K562 (cell line): Measurements from ENCODE around the gene CTTNBP2. TPM values are rescaled to one million over a fixed set of nuclear protein-coding genes. Genes with fewer than 3 reads are reported as not detected.

Experiments
- ATAC-seq: fragments of 200-7000 bp; cut with Tn5 transposase; 3 replicates; pipeline ENCODE4 v1.9.1; 2020; ENCODE audit warnings: moderate library complexity
- BruUV-seq: library from RNA; stranded (reverse); fragments of 400-500 nt; replicated peaks from 2 replicates; lab custom pipeline; 2021; lab: Mats Ljungman, UMichigan
- CTCF ChIA-PET: fragments of 300-600 bp; formaldehyde crosslinking; extraction: SDS; loops from one replicate; lab custom pipeline; 2021; ENCODE audit warnings: low intra/inter-chr PET ratio; lab: Yijun Ruan, JAX
- POLR2A ChIA-PET: fragments of 300-600, 350-650 bp; sonication (Branson Sonifier 250); formaldehyde crosslinking; extraction: SDS; loops from one replicate; lab custom pipeline; 2021; ENCODE audit warnings: antibody characterized with exemption, inconsistent platforms; lab: Yijun Ruan, JAX
- DNase-seq, 4 experiments: peaks; one replicate each; pipeline versions ENCODE4 v3.0.0 to v3.0.0-alpha.2; 2011 to 2018; ENCODE audit warnings: low spot score in 3 of 4, mixed read lengths in 3 of 4; ENCODE audit errors: extremely low read depth in 1 of 4
- FAIRE-seq: peaks from 2 replicates; lab custom pipeline; 2011; peaks lifted over from hg19 to GRCh38; lab: Jason Lieb, UNC
- H2AFZ ChIP-seq: 2 replicates; pipeline ENCODE4 v1.6.0; 2011; ENCODE audit warnings: low read depth, low read length, control low read depth, inconsistent platforms
- H3K27ac ChIP-seq: fragments of 200-600 bp; 3 replicates; pipeline ENCODE4 v1.8.0; 2011; ENCODE audit warnings: low read depth, mild to moderate bottlenecking, control low read depth, inconsistent platforms, low read length, moderate library complexity, mixed read lengths; ENCODE audit errors: extremely low read depth
- H3K27me3 ChIP-seq, 2 experiments: fragments of 300-600 bp in 1 of 2; 2 replicates in 1 of 2; 3 replicates in 1 of 2; pipeline versions ENCODE4 v1.6.0 to v1.8.0; 2011; ENCODE audit warnings: inconsistent platforms in 2 of 2, low read length in 2 of 2, mild to moderate bottlenecking in 1 of 2, mixed read lengths in 1 of 2, moderate library complexity in 1 of 2; ENCODE audit not compliant: control insufficient read depth in 2 of 2, insufficient read depth in 2 of 2
- H3K36me3 ChIP-seq: fragments of 300-600 bp; 3 replicates; pipeline ENCODE4 v1.8.0; 2011; ENCODE audit warnings: mild to moderate bottlenecking, low read length, inconsistent platforms; ENCODE audit not compliant: control insufficient read depth, insufficient read depth
- H3K4me1 ChIP-seq, 2 experiments: fragments of 200-600 bp in 1 of 2; replicated peaks in 1 of 2; 2 replicates in 1 of 2; 3 replicates in 1 of 2; pipeline versions ENCODE4 v1.5.1 to v1.8.0; 2011; ENCODE audit warnings: inconsistent platforms in 2 of 2, low read length in 2 of 2, mild to moderate bottlenecking in 1 of 2, mixed read lengths in 1 of 2, moderate library complexity in 1 of 2; ENCODE audit not compliant: control insufficient read depth in 2 of 2, insufficient read depth in 2 of 2
- H3K4me2 ChIP-seq: 2 replicates; pipeline ENCODE4 v1.6.1; 2011; ENCODE audit warnings: low read length, control low read depth, inconsistent platforms, mixed read lengths; ENCODE audit not compliant: insufficient read depth
- H3K4me3 ChIP-seq: fragments of 200-600 bp; sonication (generic), shearing (Covaris generic); 2 replicates; pipeline ENCODE4 v1.5.1; 2016; ENCODE audit warnings: control low read depth, inconsistent platforms
- H3K79me2 ChIP-seq: fragments of 200-600 bp; 3 replicates; pipeline ENCODE4 v1.8.0; 2011; ENCODE audit warnings: low read length, inconsistent platforms; ENCODE audit not compliant: control insufficient read depth, insufficient read depth
- H3K9ac ChIP-seq, 2 experiments: 2 replicates each; pipeline versions ENCODE4 v1.6.0 to v1.6.1; 2011; ENCODE audit warnings: low read depth in 2 of 2, low read length in 2 of 2, control low read depth in 1 of 2, inconsistent platforms in 1 of 2, mild to moderate bottlenecking in 1 of 2, mixed read lengths in 1 of 2; ENCODE audit not compliant: insufficient read depth in 1 of 2
- H3K9me1 ChIP-seq: one replicate; pipeline ENCODE4 v1.6.0; 2011; ENCODE audit warnings: inconsistent platforms, mild to moderate bottlenecking, low read length, moderate library complexity; ENCODE audit not compliant: control insufficient read depth, insufficient read depth
- H3K9me3 ChIP-seq: replicated peaks from 2 replicates; pipeline ENCODE4 v1.5.1; 2011; ENCODE audit warnings: low read depth, low read length, inconsistent platforms; ENCODE audit not compliant: control insufficient read depth, insufficient read depth
- H4K20me1 ChIP-seq: replicated peaks from 2 replicates; pipeline ENCODE4 v1.6.1; 2011; ENCODE audit warnings: low read length, inconsistent platforms, mixed read lengths; ENCODE audit not compliant: control insufficient read depth, insufficient read depth
- CBX2 ChIP-seq: fragments of 200-600 bp; sonication (generic); IDR thresholded peaks from one replicate; pipeline ENCODE4 v1.6.1; 2012; ENCODE audit warnings: mild to moderate bottlenecking, low read length, inconsistent platforms; ENCODE audit not compliant: insufficient read depth, poor library complexity, severe bottlenecking
- FOXJ2 ChIP-seq: fragments of 200-800 bp; sonication (Bioruptor generic); IDR thresholded peaks from 2 replicates; pipeline ENCODE4 v1.6.1; 2016; ENCODE audit warnings: missing genetic modification characterization, missing compliant biosample characterization
- MYC ChIP-seq, 2 experiments: fragments of 250-450 bp in 1 of 2; sonication (Bioruptor Pico) in 1 of 2; IDR thresholded peaks; 2 replicates each; pipeline versions ENCODE4 v1.5.1 to v1.6.1; 2012 to 2021; ENCODE audit warnings: low read depth in 2 of 2, borderline replicate concordance in 1 of 2, improper control_type of control experiment in 1 of 2, low read length in 1 of 2, mild to moderate bottlenecking in 1 of 2, moderate library complexity in 1 of 2
- RFX7 ChIP-seq: fragments of 250-450 bp; sonication (Bioruptor Pico); IDR thresholded peaks from 2 replicates; pipeline ENCODE4 v1.5.1; 2021; ENCODE audit warnings: mild to moderate bottlenecking
- SIX5 ChIP-seq, 2 experiments: IDR thresholded peaks; 2 replicates each; pipeline ENCODE4 v1.6.1; 2011; ENCODE audit warnings: low read length in 2 of 2, borderline replicate concordance in 1 of 2, low read depth in 1 of 2, mild to moderate bottlenecking in 1 of 2, moderate library complexity in 1 of 2; ENCODE audit not compliant: insufficient read depth in 1 of 2
- TEAD1 ChIP-seq, 2 experiments: fragments of 450-650 bp in 1 of 2; sonication (generic) in 1 of 2; formaldehyde crosslinking; IDR thresholded peaks; 2 replicates each; pipeline versions ENCODE4 v1.4.0 to v1.8.0; 2020 to 2022; ENCODE audit warnings: mild to moderate bottlenecking in 2 of 2, missing genetic modification reagents in 1 of 2
- ZBTB17 ChIP-seq: fragments of 450-650 bp; formaldehyde crosslinking; IDR thresholded peaks from 2 replicates; pipeline ENCODE4 v1.4.0; 2020; ENCODE audit warnings: mild to moderate bottlenecking
- WGBS: fragments of 100-300 bp; shearing (Covaris generic); methylation state at CpG from one replicate; pipeline ENCODE4 v1.1.6; 2016; ENCODE audit warnings: low coverage, mixed read lengths; ENCODE audit not compliant: insufficient coverage; ENCODE audit errors: missing lambda C conversion rate; 5-methylcytosine and 5-hydroxymethylcytosine counted together
- in situ Hi-C: fragments of 300-500 bp; cut with MboI; formaldehyde crosslinking; loops from 4 replicates; pipeline ENCODE4 v1.15.0; 2018; ENCODE audit warnings: inconsistent platforms, mixed read lengths
- intact Hi-C: fragments of 100-400 bp; cut with micrococcal nuclease; formaldehyde crosslinking; loops from 2 replicates; pipeline ENCODE4 v1.14.2; 2022
- polyA plus RNA-seq, 8 experiments: library from polyadenylated mRNA; depleted of rRNA in 4 of 8; stranded (reverse) in 5 of 8; unstranded in 3 of 8; fragments of >200 nt; fragmentation: Nextera tagmentation in 2 of 8; fragmentation: Illumina TruSeq in 1 of 8; extraction: Ambion mirVana in 2 of 8; extraction: Trizol in 1 of 8; gene quantifications; 2 replicates each; pipeline versions ENCODE4 v1.2.1 to v1.2.3, GENCODE V29; 2011 to 2014; ENCODE audit warnings: inconsistent platforms in 1 of 8, missing spikeins in 1 of 8
- total RNA-seq, 7 experiments: library from RNA; depleted of rRNA in 6 of 7; stranded (reverse); fragments of >200 nt in 6 of 7; fragmentation: Illumina TruSeq in 2 of 7; extraction: Trizol in 2 of 7; gene quantifications; 2 replicates each; pipeline versions ENCODE4 v1.2.1 to v1.2.3, GENCODE V29; 2011 to 2021; ENCODE audit warnings: low replicate concordance in 1 of 7
- TF ChIP-seq, protein P1 (sequence below): fragments of 200-800 bp; sonication (Bioruptor generic); IDR thresholded peaks from 2 replicates; pipeline ENCODE4 v1.6.1; 2016; ENCODE audit warnings: missing genetic modification characterization, missing compliant biosample characterization
- TF ChIP-seq, protein P2 (sequence below): fragments of 250-450 bp; sonication (Bioruptor Pico); IDR thresholded peaks from 2 replicates; pipeline ENCODE4 v1.9.0; 2021; ENCODE audit warnings: mild to moderate bottlenecking
- TF ChIP-seq, protein P3 (sequence below), 2 experiments: fragments of 450-650 bp; IDR thresholded peaks; 2 replicates each; pipeline ENCODE4 v1.6.1; 2018; ENCODE audit warnings: mild to moderate bottlenecking in 2 of 2, low read depth in 1 of 2; ENCODE audit not compliant: partially characterized antibody in 2 of 2

Gene CTTNBP2
- total and polyA plus RNA-seq, 9 of the 15 experiments (the other 6 are each of a cell fraction or from before 2014, with no cell fraction given), result 0.05 TPM; not detected in 8

DNA sequence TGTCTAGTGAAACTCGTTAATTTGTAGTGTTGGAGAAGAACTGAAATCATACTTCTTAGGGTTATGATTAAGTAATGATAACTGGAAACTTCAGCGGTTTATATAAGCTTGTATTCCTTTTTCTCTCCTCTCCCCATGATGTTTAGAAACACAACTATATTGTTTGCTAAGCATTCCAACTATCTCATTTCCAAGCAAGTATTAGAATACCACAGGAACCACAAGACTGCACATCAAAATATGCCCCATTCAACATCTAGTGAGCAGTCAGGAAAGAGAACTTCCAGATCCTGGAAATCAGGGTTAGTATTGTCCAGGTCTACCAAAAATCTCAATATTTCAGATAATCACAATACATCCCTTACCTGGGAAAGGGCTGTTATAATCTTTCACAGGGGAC, 205.8 kb downstream of the CTTNBP2 start:
- POLR2A ChIA-PET, result no interaction called here
- Histone ChIP-seq H3K27me3 (no peaks in the 10 kb centered on the region), H2AFZ (no peak overlapping the region), H3K9me3 (no peaks in the 10 kb centered on the region), H3K79me2 (no peaks in the 10 kb centered on the region), H3K4me1 (no peaks in the 10 kb centered on the region), H3K27ac (no peak overlapping the region), H3K9ac (no peak overlapping the region), H3K36me3 (no peaks in the 10 kb centered on the region), H3K4me3 (no peak overlapping the region), H3K4me2 (no peak overlapping the region), H3K9me1 (no peaks in the 10 kb centered on the region), H4K20me1 (no peaks in the 10 kb centered on the region)
- WGBS, result 0% methylated on average over 2 of the region's 2 CpGs
- DNase-seq, result no peak
- FAIRE-seq, result no peak
- intact Hi-C loops, result no loop called here
- in situ Hi-C loops, result no loop called here
- no TSS peak for BruUV-seq
- TF ChIP-seq, protein P1, sequence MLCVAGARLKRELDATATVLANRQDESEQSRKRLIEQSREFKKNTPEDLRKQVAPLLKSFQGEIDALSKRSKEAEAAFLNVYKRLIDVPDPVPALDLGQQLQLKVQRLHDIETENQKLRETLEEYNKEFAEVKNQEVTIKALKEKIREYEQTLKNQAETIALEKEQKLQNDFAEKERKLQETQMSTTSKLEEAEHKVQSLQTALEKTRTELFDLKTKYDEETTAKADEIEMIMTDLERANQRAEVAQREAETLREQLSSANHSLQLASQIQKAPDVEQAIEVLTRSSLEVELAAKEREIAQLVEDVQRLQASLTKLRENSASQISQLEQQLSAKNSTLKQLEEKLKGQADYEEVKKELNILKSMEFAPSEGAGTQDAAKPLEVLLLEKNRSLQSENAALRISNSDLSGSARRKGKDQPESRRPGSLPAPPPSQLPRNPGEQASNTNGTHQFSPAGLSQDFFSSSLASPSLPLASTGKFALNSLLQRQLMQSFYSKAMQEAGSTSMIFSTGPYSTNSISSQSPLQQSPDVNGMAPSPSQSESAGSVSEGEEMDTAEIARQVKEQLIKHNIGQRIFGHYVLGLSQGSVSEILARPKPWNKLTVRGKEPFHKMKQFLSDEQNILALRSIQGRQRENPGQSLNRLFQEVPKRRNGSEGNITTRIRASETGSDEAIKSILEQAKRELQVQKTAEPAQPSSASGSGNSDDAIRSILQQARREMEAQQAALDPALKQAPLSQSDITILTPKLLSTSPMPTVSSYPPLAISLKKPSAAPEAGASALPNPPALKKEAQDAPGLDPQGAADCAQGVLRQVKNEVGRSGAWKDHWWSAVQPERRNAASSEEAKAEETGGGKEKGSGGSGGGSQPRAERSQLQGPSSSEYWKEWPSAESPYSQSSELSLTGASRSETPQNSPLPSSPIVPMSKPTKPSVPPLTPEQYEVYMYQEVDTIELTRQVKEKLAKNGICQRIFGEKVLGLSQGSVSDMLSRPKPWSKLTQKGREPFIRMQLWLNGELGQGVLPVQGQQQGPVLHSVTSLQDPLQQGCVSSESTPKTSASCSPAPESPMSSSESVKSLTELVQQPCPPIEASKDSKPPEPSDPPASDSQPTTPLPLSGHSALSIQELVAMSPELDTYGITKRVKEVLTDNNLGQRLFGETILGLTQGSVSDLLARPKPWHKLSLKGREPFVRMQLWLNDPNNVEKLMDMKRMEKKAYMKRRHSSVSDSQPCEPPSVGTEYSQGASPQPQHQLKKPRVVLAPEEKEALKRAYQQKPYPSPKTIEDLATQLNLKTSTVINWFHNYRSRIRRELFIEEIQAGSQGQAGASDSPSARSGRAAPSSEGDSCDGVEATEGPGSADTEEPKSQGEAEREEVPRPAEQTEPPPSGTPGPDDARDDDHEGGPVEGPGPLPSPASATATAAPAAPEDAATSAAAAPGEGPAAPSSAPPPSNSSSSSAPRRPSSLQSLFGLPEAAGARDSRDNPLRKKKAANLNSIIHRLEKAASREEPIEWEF, result no peak
- TF ChIP-seq MYC (IDR thresholded peaks at IDR 0.05; ENCODE audit: low read depth, low read length) (no peak), MYC (CRISPR knock-in tag; IDR thresholded peaks at IDR 0.05; ENCODE audit: borderline replicate concordance, low read depth) (no peak), RFX7 (CRISPR knock-in tag) (no peak), SIX5 (IDR thresholded peaks at IDR 0.05; ENCODE audit: borderline replicate concordance in 1 of 2, insufficient read depth in 1 of 2, low read depth in 1 of 2, low read length in 2 of 2) (no peak), ZBTB17 (CRISPR knock-in tag) (no peak), CBX2 (no peak), FOXJ2 (no peak), TEAD1 (CRISPR knock-in tag; IDR thresholded peaks at IDR 0.05) (no peak)
- TF ChIP-seq, protein P2, sequence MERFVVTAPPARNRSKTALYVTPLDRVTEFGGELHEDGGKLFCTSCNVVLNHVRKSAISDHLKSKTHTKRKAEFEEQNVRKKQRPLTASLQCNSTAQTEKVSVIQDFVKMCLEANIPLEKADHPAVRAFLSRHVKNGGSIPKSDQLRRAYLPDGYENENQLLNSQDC (CRISPR knock-in tag), result no peak
- TF ChIP-seq, protein P3, sequence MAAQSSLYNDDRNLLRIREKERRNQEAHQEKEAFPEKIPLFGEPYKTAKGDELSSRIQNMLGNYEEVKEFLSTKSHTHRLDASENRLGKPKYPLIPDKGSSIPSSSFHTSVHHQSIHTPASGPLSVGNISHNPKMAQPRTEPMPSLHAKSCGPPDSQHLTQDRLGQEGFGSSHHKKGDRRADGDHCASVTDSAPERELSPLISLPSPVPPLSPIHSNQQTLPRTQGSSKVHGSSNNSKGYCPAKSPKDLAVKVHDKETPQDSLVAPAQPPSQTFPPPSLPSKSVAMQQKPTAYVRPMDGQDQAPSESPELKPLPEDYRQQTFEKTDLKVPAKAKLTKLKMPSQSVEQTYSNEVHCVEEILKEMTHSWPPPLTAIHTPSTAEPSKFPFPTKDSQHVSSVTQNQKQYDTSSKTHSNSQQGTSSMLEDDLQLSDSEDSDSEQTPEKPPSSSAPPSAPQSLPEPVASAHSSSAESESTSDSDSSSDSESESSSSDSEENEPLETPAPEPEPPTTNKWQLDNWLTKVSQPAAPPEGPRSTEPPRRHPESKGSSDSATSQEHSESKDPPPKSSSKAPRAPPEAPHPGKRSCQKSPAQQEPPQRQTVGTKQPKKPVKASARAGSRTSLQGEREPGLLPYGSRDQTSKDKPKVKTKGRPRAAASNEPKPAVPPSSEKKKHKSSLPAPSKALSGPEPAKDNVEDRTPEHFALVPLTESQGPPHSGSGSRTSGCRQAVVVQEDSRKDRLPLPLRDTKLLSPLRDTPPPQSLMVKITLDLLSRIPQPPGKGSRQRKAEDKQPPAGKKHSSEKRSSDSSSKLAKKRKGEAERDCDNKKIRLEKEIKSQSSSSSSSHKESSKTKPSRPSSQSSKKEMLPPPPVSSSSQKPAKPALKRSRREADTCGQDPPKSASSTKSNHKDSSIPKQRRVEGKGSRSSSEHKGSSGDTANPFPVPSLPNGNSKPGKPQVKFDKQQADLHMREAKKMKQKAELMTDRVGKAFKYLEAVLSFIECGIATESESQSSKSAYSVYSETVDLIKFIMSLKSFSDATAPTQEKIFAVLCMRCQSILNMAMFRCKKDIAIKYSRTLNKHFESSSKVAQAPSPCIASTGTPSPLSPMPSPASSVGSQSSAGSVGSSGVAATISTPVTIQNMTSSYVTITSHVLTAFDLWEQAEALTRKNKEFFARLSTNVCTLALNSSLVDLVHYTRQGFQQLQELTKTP (IDR thresholded peaks at IDR 0.05; ENCODE audit: low read depth in 1 of 2, partially characterized antibody in 2 of 2), result no peak
- ATAC-seq, result no peak
- CTCF ChIA-PET, result no interaction called here
